Astrocyte of the spinal cord (primary cell): ENCODE measurements around the gene TPX2.
A peak's percentile ranks its signal among the peaks of the same experiment; 100 is the strongest.

Source experiments
- DNase-seq: peaks from one replicate; pipeline ENCODE4 v3.0.0; 2011; ENCODE audit warnings: low read depth, low spot score
- H3K4me3 ChIP-seq: 2 replicates; pipeline ENCODE4 v1.5.1; 2011; ENCODE audit warnings: low read depth, mild to moderate bottlenecking, low read length, moderate library complexity
- CTCF ChIP-seq: IDR thresholded peaks from 2 replicates; pipeline ENCODE4 v1.5.1; 2012; ENCODE audit warnings: low read depth, mild to moderate bottlenecking, low read length, inconsistent platforms
- in situ Hi-C: cut with HindIII; loops from 2 replicates; pipeline ENCODE4 v1.10.0; 2017; ENCODE audit warnings: low sequenced_read_pairs

Gene TPX2

GRCh38 chr20:31738729-31739549, at the start of gene TPX2:
TPX2 (plus strand) TSS chr20:31739290; CDS start chr20:31757477, 18,187 bp downstream.
- peak; percentile 26 for TF ChIP-seq CTCF
- H3K4me3 ChIP-seq, result peak within 1 kb of the TSS; percentile 86
- in situ Hi-C loops, result no loop called here
- DNase-seq, result peak; percentile 98

GRCh38 chr20:31690124-31690666, 48.9 kb upstream of the TPX2 start:
- TF ChIP-seq CTCF, result no peak
- no peak overlapping the region for H3K4me3 ChIP-seq
- in situ Hi-C loops, result no loop called here
- DNase-seq, result no peak

- no peak overlapping the region for H3K4me3 ChIP-seq
- in situ Hi-C loops, result no loop called here
- DNase-seq, result peak; percentile 39
- TF ChIP-seq CTCF, result no peak
These were observed 47.3 kb upstream of the TPX2 start for GRCh38 chr20:31691646-31692275.

GRCh38 chr20:31693402-31693801, 45.7 kb upstream of the TPX2 start:
- in situ Hi-C loops, result no loop called here
- H3K4me3 ChIP-seq, result no peak overlapping the region
- no peak for DNase-seq
- TF ChIP-seq CTCF, result no peak

- TF ChIP-seq CTCF, result no peak
- H3K4me3 ChIP-seq, result no peak overlapping the region
- in situ Hi-C loops, result no loop called here
- DNase-seq, result no peak
These were observed 45.0 kb upstream of the TPX2 start for GRCh38 chr20:31693987-31694661.

- H3K4me3 ChIP-seq, result no peak overlapping the region
- TF ChIP-seq CTCF, result no peak
- in situ Hi-C loops, result no loop called here
- DNase-seq, result no peak
These were observed 44.1 kb upstream of the TPX2 start for GRCh38 chr20:31694842-31695593.
